ENCODE measurements around the gene SERBP1.

The SERBP1 gene

GRCh38 chr1:67367370-67368045, 62.7 kb downstream of the SERBP1 start:
- no peak for DNase-seq (ENCODE audit: low read depth in 2 of 2)

- no peak for DNase-seq (ENCODE audit: low read depth in 2 of 2)
Measured at GRCh38 chr1:67361641-67362040, 68.6 kb downstream of the SERBP1 start.

- DNase-seq (ENCODE audit: low read depth in 2 of 2): no peak
Measured at GRCh38 chr1:67359592-67359991, 70.6 kb downstream of the SERBP1 start.

Measured in fibroblast of skin of left biceps (primary cell).